Measurements from ENCODE around the gene SYT17.
"Not testable (repeated sequence)": the region's sequence is repeated elsewhere in the genome, so short reads cannot be mapped to it uniquely, and the experiment has no call there.

Gene SYT17

DNA sequence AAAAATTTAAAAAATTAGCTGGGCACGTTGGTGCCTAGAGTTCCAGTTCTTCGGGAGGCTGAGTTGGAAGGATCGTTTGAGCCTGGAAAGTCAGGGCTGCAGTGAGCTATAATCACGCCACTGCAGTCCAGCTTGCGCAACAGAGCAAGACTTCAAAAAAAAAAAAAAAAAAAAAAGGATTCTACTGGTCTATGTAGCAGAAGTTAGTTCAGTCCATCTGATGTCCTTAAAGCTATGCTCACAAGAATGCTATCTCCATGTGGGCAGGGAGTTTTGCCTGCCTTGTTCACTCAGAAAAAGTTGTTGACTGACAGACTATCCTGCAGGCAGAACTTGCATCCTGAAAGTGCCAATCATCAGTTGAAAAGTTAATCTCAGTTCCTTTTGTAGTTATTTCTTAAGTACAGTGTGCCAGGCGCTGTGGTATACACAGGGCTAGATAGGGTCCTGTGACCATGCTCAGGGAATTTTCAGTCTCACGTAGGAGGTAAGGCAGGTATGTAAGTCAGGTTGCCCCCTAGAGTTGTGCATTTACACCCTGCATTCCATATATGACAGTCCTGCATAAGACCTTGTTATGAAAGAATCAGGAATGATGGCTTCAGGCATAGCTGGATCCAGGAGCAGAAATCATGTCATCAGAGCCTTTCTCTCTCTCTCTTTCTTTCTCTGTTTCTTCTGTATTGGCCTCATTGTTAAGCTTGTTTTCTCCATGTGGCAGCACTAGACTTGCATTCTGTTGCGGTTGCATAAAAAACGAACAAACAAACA lies 7.6 kb downstream of the SYT17 start:
- DNase-seq: no peak

DNA sequence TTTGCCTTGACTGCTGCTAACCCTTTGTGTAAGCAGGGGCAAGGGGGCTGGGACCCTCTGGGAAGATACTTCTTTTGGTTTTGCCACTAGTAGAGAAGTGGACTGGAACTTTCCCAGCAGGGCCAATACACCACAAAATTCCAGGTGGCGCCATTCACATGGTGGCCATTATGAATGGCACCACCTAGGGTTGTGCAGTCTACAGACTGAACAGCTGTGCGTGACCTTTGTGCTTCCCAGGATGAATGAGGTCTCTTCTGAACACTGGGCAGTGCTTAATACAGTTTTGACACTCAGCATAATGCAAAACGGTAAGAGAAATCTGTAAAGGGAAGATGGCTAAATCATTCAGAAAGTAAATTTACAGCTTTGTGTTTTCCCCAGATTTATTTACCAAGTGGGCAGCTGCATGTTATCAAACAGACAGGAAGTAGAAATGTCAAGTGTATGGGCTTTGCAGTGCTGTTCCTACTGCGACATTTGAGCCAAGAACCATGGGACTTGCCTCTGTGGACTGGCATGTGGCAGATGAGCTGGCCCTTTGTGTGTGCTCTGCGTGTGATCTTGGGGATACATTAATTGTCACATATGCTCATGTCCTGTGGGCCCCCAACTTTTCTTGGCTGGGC lies 9.2 kb downstream of the SYT17 start:
- no peak for DNase-seq

DNA sequence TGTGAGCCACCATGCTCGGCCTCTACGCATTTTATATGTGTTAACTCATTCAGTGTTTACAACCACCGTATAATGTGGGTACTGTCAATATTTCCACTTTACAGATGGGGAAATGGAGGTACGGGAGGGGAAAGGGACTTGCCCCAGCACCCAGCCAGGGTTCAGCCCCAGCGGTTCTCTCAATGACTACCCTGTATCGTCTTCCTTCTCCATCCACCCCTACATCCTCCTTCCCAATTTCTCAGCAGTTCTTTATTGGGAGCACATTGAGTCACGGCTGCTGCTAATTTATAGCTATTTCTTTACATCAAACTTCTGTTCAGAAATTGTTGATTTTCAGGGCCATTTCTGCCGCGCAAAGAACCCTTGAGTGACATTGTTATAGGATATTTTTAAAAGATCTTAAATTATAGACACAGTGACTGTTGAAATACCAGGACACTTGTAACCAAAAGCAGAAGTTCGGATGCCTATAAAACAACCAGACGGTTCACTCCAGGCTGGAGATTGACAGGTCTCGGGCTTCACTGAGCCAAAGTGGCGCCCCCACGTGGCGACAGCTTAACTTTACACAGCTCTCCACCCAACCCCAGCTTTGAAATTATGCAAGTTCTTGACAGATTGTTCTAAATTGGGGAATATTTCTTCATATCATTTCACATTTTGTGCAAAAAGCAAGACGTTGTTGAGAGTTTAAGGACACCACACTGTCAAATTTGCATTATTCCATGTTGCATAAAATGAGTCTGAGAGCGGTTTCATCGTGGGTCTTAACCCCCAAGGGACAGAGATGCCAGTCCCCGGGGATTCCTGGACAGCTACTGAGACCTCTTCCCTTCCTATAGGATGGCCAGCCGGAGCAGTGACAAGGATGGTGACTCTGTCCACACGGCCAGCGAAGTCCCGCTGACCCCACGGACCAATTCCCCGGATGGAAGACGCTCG lies 11.8 kb downstream of the SYT17 start:
- DNase-seq: no peak

DNA sequence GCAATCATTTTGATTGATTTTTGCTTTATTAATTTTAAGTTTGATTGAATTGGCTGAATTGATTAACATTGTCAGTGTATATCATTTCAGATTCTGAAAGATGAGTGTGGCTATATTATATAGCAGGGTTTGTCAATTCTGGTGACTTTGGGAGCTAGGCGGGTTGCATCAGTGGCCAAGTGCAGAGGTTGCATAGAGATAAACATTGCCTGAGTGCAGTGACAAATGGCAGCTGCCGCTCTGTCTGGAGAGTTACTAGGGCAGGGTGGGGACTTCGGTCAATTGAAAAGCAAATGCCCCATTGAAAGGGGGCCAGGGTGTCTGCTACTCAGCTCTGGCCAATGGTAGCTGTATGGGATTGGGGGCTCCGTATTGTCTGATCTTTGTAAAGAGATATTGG lies 12.7 kb downstream of the SYT17 start:
- no peak for DNase-seq

DNA sequence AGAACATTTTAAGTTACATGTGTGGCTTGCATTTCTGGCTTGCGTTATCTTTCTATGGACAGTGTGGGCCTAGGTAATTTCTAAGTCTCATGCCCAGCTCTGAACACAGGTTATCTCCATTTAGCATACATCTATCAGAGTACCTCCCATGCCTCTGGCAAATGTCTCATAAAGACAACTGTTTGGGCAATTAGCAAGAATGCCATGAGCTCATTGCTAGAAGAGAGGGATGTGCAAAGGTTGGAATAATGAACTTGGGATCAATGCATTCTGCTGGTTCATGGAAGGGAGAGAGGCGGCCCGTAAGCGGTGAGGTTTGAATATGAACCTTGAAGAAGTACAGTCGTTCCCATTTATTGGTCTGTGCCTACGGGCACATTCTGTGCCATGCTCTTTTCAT lies 14.4 kb downstream of the SYT17 start:
- no peak for DNase-seq

DNA sequence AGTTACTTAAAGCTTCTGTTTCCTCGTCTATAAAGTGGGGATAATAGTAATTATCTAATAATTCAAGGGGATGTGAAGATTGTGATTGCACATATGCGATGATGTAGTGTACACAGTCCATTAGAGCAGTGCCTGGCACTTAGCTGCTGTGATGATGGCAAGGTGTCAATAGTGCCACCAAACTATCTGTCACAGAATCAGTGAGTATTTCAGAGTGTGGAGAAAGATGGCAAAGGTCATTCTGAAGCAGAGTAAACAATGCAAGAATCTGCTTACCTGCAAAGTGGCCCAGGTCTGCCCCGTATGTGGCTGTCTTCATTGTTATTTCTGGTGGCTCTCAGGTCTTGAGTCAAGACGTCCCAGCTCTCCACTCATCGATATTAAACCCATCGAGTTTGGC lies 15.1 kb downstream of the SYT17 start:
- no peak for DNase-seq

DNA sequence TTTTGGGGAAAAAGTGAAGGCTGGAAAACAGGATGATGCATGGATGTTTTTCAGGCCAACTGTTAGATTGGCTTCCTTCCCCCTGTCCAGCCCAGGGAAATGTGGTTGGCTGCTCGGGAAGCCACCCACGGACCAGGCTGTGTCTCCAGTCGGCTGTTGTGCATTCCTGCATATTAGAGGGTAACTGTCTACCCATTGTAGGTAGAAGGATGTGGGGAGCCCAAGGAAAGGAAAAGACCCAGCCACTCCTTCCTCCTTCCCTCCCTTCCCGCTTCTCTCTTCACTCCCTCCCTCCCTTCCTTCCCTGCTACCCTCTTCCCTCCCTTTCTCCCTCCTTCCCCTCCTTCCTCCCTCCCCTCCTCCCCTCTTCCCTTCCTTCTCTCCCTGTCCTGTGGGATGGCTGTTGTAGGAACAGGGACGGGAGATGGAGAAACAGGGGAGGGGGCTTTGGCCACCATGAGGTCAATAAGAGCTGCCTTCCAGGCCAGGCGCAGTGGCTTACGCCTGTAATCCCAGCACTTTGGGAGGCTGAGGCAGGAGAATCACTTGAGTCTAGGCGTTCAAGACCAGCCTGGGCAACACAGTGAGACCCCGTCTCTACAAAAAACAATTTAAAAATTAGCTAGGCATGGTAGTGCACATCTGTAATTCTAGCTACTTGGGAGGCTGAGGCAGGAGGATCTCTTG lies 16.9 kb downstream of the SYT17 start:
- no peak for DNase-seq

DNA sequence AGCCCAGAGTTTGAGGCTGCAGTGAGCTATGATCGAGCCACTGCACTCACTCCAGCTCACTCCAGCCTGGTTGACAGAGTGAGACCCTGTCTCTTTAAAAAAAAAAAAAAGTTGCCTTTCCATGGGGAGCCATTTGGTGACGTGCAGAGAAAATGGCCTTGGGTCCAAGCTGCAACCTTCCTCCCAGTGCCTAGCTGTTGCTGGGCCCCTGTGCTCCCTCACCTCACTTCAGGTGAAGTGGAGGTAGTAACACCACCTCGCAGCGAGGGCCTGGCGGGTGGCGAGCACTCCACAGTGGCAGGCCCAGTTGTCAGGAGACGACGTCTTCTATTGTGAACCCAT lies 17.4 kb downstream of the SYT17 start:
- no peak for DNase-seq

DNA sequence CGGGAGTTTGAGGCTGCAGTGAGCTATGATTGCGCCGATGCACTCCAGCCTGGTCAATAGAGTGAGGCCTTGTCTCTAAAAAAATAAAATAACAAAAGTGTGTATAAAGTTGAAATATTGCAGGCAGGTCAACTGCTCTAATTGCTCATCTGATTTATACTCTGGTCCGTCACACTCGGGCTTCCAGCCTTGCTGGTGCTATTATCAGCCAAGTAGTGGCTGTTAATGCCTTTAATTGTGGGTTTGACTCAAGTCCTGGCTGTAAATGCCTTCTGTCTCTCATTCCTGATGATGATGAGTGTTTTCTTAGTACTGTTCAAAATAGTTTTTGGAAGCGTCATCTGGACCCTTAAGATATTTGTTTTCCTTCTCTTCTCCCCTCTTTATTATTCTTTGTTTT lies 18.4 kb downstream of the SYT17 start:
- no peak for DNase-seq

DNA sequence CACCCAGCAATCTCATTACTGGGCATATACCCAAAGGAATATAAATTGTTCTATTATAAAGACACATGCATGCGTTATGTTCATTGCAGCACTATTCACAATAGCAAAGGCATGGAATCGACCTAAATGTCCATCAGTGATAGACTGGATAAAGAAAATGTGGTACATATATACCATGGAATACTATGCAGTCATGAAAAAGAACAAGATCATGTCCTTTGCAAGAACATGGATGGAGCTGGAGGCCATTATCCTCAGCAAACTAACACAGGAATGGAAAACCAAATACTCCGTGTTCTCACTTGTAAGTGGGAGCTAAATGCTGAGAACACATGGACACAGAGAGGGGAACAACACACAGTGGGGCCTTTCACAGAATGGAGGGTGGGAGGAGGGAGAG lies 19.9 kb downstream of the SYT17 start:
- DNase-seq: not testable (repeated sequence)

DNA sequence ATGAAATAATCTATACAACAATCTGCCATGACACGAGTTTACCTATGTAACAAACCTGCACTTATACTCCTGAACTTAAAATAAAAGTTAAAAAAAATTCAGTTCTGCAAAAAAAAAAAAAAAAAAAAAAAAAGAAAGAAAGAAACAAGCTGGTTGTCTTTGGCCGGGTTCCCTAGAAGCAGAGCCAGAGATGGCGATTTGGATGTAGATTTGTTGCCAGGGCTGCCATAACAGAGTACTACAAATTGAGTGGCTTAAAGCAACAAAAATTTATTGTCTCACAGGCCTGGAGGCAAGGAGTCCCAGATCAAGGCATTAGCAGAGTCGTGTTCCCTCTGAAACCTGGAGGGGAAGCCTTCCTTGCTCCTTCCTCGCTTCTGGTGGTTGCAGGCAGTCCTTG lies 20.4 kb downstream of the SYT17 start:
- DNase-seq: no peak

DNA sequence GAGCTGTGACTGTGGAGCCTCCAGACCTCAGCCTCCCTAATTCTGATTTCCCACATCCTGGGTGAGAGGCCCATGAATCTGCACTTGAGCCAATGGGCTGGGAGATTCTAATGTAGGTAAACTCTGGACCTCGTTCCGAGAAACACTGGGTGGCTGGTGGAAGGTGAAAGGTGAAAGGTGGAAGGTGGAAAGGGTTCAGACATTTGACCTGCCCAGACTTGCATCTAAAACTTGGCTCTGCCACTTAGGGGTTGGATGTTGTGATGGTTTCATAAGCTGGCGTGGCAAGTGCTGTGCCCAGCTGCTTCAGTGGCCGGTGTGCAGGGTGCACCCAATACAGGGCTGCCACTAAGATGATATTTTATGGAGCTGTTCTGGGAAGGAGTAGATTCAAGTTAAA lies 24.8 kb downstream of the SYT17 start:
- DNase-seq: no peak

DNA sequence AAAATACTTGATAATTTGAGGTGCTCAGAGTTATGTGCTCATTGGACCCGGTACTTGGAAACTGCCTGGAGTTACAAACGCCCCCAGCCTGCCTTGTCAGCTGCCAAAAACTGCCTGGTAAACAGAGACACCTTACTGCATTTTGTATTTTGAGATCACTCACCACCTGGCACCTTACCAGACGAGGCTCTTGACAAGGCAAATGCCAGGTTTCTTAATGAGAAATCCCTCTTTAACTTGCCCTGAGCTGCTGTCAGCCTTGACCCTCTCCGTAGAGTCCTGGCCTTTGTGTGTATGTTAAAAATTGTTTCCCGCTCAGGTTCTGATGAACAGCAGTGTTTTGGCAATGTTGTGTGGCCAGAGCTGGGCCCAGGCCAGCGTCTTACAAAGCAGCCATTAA lies 28.8 kb downstream of the SYT17 start:
- no peak for DNase-seq

DNA sequence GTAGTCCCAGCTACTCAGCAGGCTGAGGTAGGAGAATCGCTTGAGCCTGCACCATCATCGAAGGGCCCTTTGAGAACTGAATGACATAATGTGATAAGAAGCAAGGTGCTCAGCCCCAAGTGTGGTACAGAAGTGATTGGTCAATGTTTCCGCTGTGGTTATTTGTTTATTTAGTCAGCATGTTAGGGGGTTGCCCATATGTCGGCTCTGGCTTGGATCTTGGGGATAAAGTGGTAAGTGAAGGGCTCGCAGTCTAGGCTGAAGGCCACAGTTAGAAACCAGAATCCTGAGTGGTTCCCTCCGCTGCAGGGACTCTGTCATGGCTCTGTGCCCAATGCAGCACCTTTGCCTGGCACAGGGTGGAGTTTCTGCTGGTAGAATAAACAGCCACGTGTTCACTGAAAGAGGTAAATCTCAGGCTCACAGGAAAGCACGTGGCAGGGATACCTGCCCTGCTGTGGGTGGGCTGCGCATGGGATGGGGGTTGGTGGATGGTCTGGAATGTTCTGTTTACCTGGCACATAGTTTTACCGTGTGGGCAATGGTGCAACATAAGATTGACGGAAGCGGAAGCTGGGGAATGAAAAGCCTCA lies 35.4 kb downstream of the SYT17 start:
- DNase-seq: no peak

DNA sequence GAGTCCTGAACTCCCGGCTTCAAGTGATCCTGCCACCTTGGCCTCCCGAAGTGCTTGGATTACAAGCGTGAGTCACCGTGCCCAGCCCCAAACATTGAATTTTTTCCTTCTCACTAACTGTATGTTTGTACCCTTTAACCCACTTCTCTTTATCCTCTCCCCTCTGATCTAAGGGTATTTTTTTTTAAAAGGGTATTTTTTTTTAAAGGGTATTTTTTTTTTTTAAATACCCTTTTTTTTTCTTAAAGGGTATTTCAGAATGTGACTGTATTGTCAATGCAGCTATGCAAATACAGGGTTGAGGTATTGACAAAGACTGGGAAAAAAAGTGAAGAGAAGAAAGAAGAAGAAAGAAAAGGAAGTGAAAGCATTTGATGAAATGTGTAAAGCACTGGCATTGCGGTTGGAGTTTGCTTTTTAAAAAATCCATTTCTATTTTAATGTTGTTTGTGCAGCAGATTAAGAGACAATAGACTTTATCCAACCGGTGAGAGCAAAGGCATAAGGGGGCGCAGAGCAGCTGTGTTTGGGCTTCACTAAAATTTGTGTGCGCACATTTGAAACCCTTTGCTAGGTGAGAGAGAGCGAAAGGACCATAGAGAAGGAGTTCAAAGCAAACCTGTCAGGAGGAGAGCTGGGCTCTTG lies 42.4 kb downstream of the SYT17 start:
- DNase-seq: peak; percentile 32

DNA sequence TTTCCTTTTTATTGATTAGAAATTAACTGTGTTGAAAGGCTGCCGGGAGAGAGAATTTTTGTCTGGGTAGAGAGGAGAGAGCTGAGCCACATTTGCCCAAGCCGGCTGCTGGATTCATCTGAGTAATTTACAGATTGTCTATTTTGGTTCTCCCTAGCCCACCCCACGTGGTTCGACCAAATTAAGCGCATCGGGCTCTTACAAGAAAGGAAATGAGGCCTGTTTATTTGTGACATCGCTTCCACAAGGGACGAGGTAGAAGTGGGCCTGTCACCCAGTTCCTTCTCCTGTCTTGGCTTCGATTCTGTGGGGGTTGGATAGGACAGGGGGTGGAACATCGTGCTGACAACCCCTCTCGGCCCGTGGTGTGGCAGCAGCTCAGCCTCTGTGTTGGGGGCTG lies 42.9 kb downstream of the SYT17 start:
- DNase-seq: no peak

DNA sequence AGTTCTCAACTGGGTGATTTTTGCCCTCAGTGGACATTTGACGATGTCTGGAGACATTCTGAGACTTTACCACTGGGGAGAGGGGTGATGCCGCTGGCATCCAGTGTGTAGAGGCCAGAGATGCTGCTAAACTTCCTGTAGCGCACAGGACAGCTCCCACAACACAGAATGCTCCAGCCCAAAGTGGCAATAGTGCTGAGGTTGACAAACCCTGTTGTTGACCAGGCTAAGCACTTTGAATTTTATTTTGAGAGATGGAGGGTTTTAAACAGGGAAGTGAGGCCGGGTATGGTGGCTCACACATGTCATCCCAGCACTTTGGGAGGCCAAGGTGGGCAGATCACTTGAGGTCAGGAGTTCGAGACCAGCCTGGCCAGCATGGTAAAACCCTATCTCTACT lies 44.0 kb downstream of the SYT17 start:
- no peak for DNase-seq

DNA sequence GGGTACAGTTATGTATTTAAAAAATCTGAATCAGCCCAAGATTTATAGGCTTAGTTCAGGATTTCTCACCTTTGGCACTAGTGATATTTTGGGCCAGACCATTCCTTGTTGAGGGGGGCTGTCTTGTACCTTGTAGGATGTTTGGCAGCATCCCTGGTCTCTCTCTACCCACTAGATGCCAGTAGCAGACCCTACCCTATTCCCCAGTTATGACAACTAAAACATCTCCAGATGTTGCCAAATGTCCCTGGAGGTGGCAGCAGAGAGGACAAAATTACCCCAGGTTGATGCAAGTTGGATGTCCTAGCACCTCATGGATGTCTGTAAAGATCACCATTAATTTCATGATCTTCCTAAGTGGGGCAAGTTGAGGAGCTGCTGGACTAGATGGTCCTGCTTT lies 45.8 kb downstream of the SYT17 start:
- DNase-seq: no peak

DNA sequence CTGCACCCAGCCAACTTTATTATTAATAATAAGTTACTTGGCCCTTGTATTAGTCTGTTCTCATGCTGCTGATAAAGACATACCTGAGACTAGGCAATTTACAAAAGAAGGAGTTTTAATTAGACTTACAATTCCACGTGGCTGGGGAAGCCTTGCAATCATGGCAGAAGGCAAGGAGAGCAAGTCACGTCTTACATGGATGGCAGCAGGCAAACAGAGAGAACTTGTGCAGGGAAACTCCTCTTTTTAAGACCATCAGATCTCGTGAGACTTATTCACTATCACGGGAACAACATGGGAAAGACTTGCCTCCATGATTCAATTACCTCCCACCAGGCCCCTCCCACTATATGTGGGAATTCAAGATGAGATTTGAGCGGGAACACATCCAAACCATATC lies 47.7 kb downstream of the SYT17 start:
- DNase-seq: no peak

DNA sequence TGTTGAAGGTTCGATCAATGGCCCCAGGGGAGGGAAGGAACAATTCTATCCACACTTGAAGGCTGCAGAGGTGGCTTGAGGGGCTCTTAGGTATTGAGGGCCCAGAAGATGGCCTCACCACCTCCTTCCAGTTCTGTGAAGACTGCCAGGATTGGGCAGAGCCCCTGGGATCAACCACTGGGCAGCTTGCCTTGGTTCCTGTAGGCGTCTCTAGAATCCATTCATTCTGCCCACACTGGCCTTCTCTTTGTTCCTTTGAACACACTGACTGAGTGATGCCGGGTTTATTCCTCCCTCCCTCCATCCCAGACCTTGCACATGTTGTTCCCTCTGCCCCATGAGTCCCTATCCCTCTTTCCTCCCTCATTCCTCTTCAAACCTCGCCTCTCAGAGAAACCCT lies 50.5 kb downstream of the SYT17 start:
- DNase-seq: no peak

DNA sequence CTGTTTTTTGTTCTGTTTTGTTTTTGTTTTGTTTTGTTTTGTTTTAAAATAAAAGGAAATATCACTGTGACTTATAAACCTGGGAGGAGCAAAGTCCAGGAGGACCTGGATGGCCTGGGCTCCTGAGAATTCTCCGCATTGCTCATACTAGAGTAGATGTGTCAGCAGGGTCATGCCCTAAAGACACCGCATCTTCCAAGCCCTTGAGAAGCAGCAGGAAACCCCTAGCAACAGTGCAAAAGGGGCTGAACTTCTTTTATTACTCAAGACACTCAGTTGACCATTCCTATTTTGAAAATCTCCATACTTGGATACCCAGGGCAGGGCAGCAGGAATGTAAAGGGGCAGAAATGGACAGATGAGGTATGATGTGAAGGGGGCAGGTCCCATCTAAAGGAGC lies 51.8 kb downstream of the SYT17 start:
- DNase-seq: no peak

All from NCI-H2107 (cell line).